K562 (cell line): ENCODE data around the gene LCTL. TPM values are rescaled to one million over a fixed set of nuclear protein-coding genes. Genes with fewer than 3 reads are reported as not detected.

Source experiments
- ATAC-seq: fragments of 200-7000 bp; cut with Tn5 transposase; 3 replicates; pipeline ENCODE4 v1.9.1; 2020; ENCODE audit warnings: moderate library complexity
- BruUV-seq: library from RNA; stranded (reverse); fragments of 400-500 nt; replicated peaks from 2 replicates; lab custom pipeline; 2021; lab: Mats Ljungman, UMichigan
- CTCF ChIA-PET: fragments of 300-600 bp; formaldehyde crosslinking; extraction: SDS; loops from one replicate; lab custom pipeline; 2021; ENCODE audit warnings: low intra/inter-chr PET ratio; lab: Yijun Ruan, JAX
- POLR2A ChIA-PET: fragments of 300-600, 350-650 bp; sonication (Branson Sonifier 250); formaldehyde crosslinking; extraction: SDS; loops from one replicate; lab custom pipeline; 2021; ENCODE audit warnings: antibody characterized with exemption, inconsistent platforms; lab: Yijun Ruan, JAX
- DNase-seq, 4 experiments: peaks; one replicate each; pipeline versions ENCODE4 v3.0.0 to v3.0.0-alpha.2; 2011 to 2018; ENCODE audit warnings: low spot score in 3 of 4, mixed read lengths in 3 of 4; ENCODE audit errors: extremely low read depth in 1 of 4
- FAIRE-seq: peaks from 2 replicates; lab custom pipeline; 2011; peaks lifted over from hg19 to GRCh38; lab: Jason Lieb, UNC
- H2AFZ ChIP-seq: 2 replicates; pipeline ENCODE4 v1.6.0; 2011; ENCODE audit warnings: low read depth, low read length, control low read depth, inconsistent platforms
- H3K27ac ChIP-seq: fragments of 200-600 bp; 3 replicates; pipeline ENCODE4 v1.8.0; 2011; ENCODE audit warnings: low read depth, mild to moderate bottlenecking, control low read depth, inconsistent platforms, low read length, moderate library complexity, mixed read lengths; ENCODE audit errors: extremely low read depth
- H3K27me3 ChIP-seq, 2 experiments: fragments of 300-600 bp in 1 of 2; 2 replicates in 1 of 2; 3 replicates in 1 of 2; pipeline versions ENCODE4 v1.6.0 to v1.8.0; 2011; ENCODE audit warnings: inconsistent platforms in 2 of 2, low read length in 2 of 2, mild to moderate bottlenecking in 1 of 2, mixed read lengths in 1 of 2, moderate library complexity in 1 of 2; ENCODE audit not compliant: control insufficient read depth in 2 of 2, insufficient read depth in 2 of 2
- H3K36me3 ChIP-seq: fragments of 300-600 bp; 3 replicates; pipeline ENCODE4 v1.8.0; 2011; ENCODE audit warnings: mild to moderate bottlenecking, low read length, inconsistent platforms; ENCODE audit not compliant: control insufficient read depth, insufficient read depth
- H3K4me1 ChIP-seq, 2 experiments: fragments of 200-600 bp in 1 of 2; replicated peaks in 1 of 2; 2 replicates in 1 of 2; 3 replicates in 1 of 2; pipeline versions ENCODE4 v1.5.1 to v1.8.0; 2011; ENCODE audit warnings: inconsistent platforms in 2 of 2, low read length in 2 of 2, mild to moderate bottlenecking in 1 of 2, mixed read lengths in 1 of 2, moderate library complexity in 1 of 2; ENCODE audit not compliant: control insufficient read depth in 2 of 2, insufficient read depth in 2 of 2
- H3K4me2 ChIP-seq: 2 replicates; pipeline ENCODE4 v1.6.1; 2011; ENCODE audit warnings: low read length, control low read depth, inconsistent platforms, mixed read lengths; ENCODE audit not compliant: insufficient read depth
- H3K4me3 ChIP-seq: fragments of 200-600 bp; sonication (generic), shearing (Covaris generic); 2 replicates; pipeline ENCODE4 v1.5.1; 2016; ENCODE audit warnings: control low read depth, inconsistent platforms
- H3K79me2 ChIP-seq: fragments of 200-600 bp; 3 replicates; pipeline ENCODE4 v1.8.0; 2011; ENCODE audit warnings: low read length, inconsistent platforms; ENCODE audit not compliant: control insufficient read depth, insufficient read depth
- H3K9ac ChIP-seq, 2 experiments: 2 replicates each; pipeline versions ENCODE4 v1.6.0 to v1.6.1; 2011; ENCODE audit warnings: low read depth in 2 of 2, low read length in 2 of 2, control low read depth in 1 of 2, inconsistent platforms in 1 of 2, mild to moderate bottlenecking in 1 of 2, mixed read lengths in 1 of 2; ENCODE audit not compliant: insufficient read depth in 1 of 2
- H3K9me1 ChIP-seq: one replicate; pipeline ENCODE4 v1.6.0; 2011; ENCODE audit warnings: inconsistent platforms, mild to moderate bottlenecking, low read length, moderate library complexity; ENCODE audit not compliant: control insufficient read depth, insufficient read depth
- H3K9me3 ChIP-seq: replicated peaks from 2 replicates; pipeline ENCODE4 v1.5.1; 2011; ENCODE audit warnings: low read depth, low read length, inconsistent platforms; ENCODE audit not compliant: control insufficient read depth, insufficient read depth
- H4K20me1 ChIP-seq: replicated peaks from 2 replicates; pipeline ENCODE4 v1.6.1; 2011; ENCODE audit warnings: low read length, inconsistent platforms, mixed read lengths; ENCODE audit not compliant: control insufficient read depth, insufficient read depth
- ARID1B ChIP-seq: fragments of 450-650 bp; IDR thresholded peaks from 2 replicates; pipeline ENCODE4 v1.6.1; 2016; ENCODE audit warnings: antibody characterized with exemption, mild to moderate bottlenecking, inconsistent platforms
- CBFA2T3 ChIP-seq: fragments of 450-650 bp; IDR thresholded peaks from 2 replicates; pipeline ENCODE4 v1.6.1; 2017
- DPF2 ChIP-seq: fragments of 450-650 bp; IDR thresholded peaks from 2 replicates; pipeline ENCODE4 v1.6.1; 2016
- ELF4 ChIP-seq: fragments of 450-650 bp; formaldehyde crosslinking; IDR thresholded peaks from 2 replicates; pipeline ENCODE4 v1.4.0; 2022; ENCODE audit warnings: missing genetic modification characterization
- HCFC1 ChIP-seq: IDR thresholded peaks from 2 replicates; pipeline ENCODE4 v1.6.1; 2012; ENCODE audit warnings: low read depth, low read length, improper control_type of control experiment
- HNRNPL ChIP-seq: fragments of 200-400 bp; formaldehyde crosslinking; IDR thresholded peaks from 2 replicates; pipeline ENCODE4 v1.6.1; 2017; ENCODE audit warnings: low read depth, mild to moderate bottlenecking, low read length
- JUND ChIP-seq, 2 experiments: IDR thresholded peaks; 2 replicates in 1 of 2; 3 replicates in 1 of 2; pipeline ENCODE4 v1.6.1; 2011; ENCODE audit warnings: borderline replicate concordance in 2 of 2, low read depth in 2 of 2, low read length in 2 of 2, improper control_type of control experiment in 1 of 2, missing biosample characterization in 1 of 2, missing genetic modification characterization in 1 of 2, missing genetic modification reagents in 1 of 2
- KDM5B ChIP-seq: fragments of 200-600 bp; sonication (generic); IDR thresholded peaks from 2 replicates; pipeline ENCODE4 v1.6.1; 2012; ENCODE audit warnings: low read depth, mild to moderate bottlenecking, moderate library complexity, low read length, control low read depth, inconsistent platforms; ENCODE audit not compliant: insufficient replicate concordance
- NUFIP1 ChIP-seq: fragments of 450-650 bp; IDR thresholded peaks from 2 replicates; pipeline ENCODE4 v1.6.1; 2018; ENCODE audit not compliant: partially characterized antibody
- PHTF2 ChIP-seq: fragments of 250-450 bp; sonication (Bioruptor Pico); IDR thresholded peaks from 2 replicates; pipeline ENCODE4 v1.5.0; 2021; ENCODE audit warnings: mild to moderate bottlenecking
- RFX7 ChIP-seq: fragments of 250-450 bp; sonication (Bioruptor Pico); IDR thresholded peaks from 2 replicates; pipeline ENCODE4 v1.5.1; 2021; ENCODE audit warnings: mild to moderate bottlenecking
- SMARCA4 ChIP-seq: fragments of 450-650 bp; IDR thresholded peaks from 2 replicates; pipeline ENCODE4 v1.6.1; 2016
- TBP ChIP-seq: optimal IDR thresholded peaks from 2 replicates; pipeline ENCODE3; 2011; ENCODE audit warnings: low read depth, low read length, improper control_type of control experiment
- TFAM ChIP-seq: fragments of 250-450 bp; sonication (Bioruptor Pico); conservative IDR thresholded peaks from 2 replicates; pipeline ENCODE4 v1.5.0; 2021; ENCODE audit warnings: mild to moderate bottlenecking, moderate library complexity
- WGBS: fragments of 100-300 bp; shearing (Covaris generic); methylation state at CpG from one replicate; pipeline ENCODE4 v1.1.6; 2016; ENCODE audit warnings: low coverage, mixed read lengths; ENCODE audit not compliant: insufficient coverage; ENCODE audit errors: missing lambda C conversion rate; 5-methylcytosine and 5-hydroxymethylcytosine counted together
- in situ Hi-C: fragments of 300-500 bp; cut with MboI; formaldehyde crosslinking; loops from 4 replicates; pipeline ENCODE4 v1.15.0; 2018; ENCODE audit warnings: inconsistent platforms, mixed read lengths
- intact Hi-C: fragments of 100-400 bp; cut with micrococcal nuclease; formaldehyde crosslinking; loops from 2 replicates; pipeline ENCODE4 v1.14.2; 2022
- polyA plus RNA-seq, 8 experiments: library from polyadenylated mRNA; depleted of rRNA in 4 of 8; stranded (reverse) in 5 of 8; unstranded in 3 of 8; fragments of >200 nt; fragmentation: Nextera tagmentation in 2 of 8; fragmentation: Illumina TruSeq in 1 of 8; extraction: Ambion mirVana in 2 of 8; extraction: Trizol in 1 of 8; gene quantifications; 2 replicates each; pipeline versions ENCODE4 v1.2.1 to v1.2.3, GENCODE V29; 2011 to 2014; ENCODE audit warnings: inconsistent platforms in 1 of 8, missing spikeins in 1 of 8
- total RNA-seq, 7 experiments: library from RNA; depleted of rRNA in 6 of 7; stranded (reverse); fragments of >200 nt in 6 of 7; fragmentation: Illumina TruSeq in 2 of 7; extraction: Trizol in 2 of 7; gene quantifications; 2 replicates each; pipeline versions ENCODE4 v1.2.1 to v1.2.3, GENCODE V29; 2011 to 2021; ENCODE audit warnings: low replicate concordance in 1 of 7
- TF ChIP-seq, protein P1 (sequence below): sonication (generic); formaldehyde crosslinking; IDR thresholded peaks from 2 replicates; pipeline ENCODE4 v1.8.1; 2023; ENCODE audit warnings: mild to moderate bottlenecking, missing genetic modification reagents

The LCTL gene
- total and polyA plus RNA-seq, 9 of the 15 experiments (the other 6 are each of a cell fraction or from before 2014, with no cell fraction given) = 0.08 to 0.31 (median 0.17) TPM; not detected in 6

DNA sequence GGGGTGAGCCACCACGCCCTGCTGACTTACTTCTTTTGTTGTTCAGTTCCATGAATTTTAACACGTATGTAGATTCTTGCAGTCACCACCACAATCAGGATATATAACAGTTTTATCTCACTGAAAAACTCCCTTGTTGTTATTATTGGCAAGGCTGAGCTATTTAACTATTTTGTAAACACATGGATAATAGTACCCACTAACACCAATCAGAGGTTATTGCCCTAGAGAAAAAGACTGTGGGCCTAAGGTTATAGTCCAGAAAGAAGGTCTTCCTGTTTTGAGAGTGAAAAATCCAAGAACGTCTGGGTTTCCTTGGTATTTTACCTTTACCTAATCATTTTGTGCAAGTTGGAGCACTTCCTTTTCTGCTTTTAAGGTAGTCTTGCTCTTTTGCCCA is 51.2 kb downstream of the LCTL start:
- FAIRE-seq (no peak), ATAC-seq (no peak), DNase-seq (no peak)
- no peaks in the 10 kb centered on the region for H4K20me1 ChIP-seq
- 69% methylated on average over 3 of the region's 3 CpGs for WGBS
- BruUV-seq = no TSS peak
- H3K4me1 ChIP-seq = no peaks in the 10 kb centered on the region
- H3K27ac ChIP-seq = no peak overlapping the region
- intact Hi-C loops = no loop called here
- in situ Hi-C loops = no loop called here
- H3K9ac ChIP-seq = no peak overlapping the region
- H3K4me3 ChIP-seq = no peak overlapping the region
- H3K79me2 ChIP-seq = no peaks in the 10 kb centered on the region
- no peaks in the 10 kb centered on the region for H3K9me1 ChIP-seq
- H3K27me3 ChIP-seq = no peaks in the 10 kb centered on the region
- no peak overlapping the region for H3K4me2 ChIP-seq
- no peaks in the 10 kb centered on the region for H3K9me3 ChIP-seq
- no peak overlapping the region for H2AFZ ChIP-seq
- CTCF ChIA-PET = no interaction called here
- peaks cover 58% of the 10 kb centered on the region for H3K36me3 ChIP-seq
- no peak for TF ChIP-seq HCFC1
- no peak for TF ChIP-seq TBP
- POLR2A ChIA-PET = interaction anchor here (1.4 kb wide), 1 partner anchor 9 kb away, joined by 6 read pairs; the partner anchor contains the start of gene ZWILCH

DNA sequence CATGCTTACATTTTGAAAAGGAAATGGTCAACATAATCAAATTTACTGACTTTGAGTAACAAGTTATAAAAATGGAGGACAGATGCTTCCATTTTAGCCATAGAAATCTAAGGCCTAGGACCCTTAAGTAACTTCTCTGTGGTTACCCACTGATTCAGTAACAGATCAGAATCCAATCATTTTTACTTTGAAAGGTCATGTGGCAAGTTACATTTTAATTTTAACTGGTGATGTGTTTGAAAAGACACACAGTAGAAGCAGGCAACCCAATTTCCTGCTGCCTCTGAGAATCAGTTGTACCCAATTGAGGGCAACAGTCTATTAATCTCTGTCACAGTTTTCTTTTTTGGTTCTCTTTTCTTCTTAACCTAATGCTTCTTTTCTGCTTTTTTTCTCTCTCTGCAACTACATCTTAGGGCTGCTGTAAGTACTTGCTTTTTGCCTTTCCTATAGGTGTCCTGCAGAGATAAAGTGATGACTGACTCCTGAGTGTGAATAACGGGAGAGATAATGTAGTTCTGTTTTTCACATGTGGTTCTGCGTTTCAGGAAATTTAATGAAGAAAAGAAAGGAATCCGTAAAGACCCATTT is 57.4 kb downstream of the LCTL start:
- Histone ChIP-seq H3K79me2 (peaks cover 54% of the 10 kb centered on the region), H3K27ac (no peak overlapping the region), H3K4me1 (peaks cover 8 to 17% of the 10 kb centered on the region in 2 experiments), H3K9ac (no peak overlapping the region), H4K20me1 (peaks cover 10% of the 10 kb centered on the region), H3K36me3 (peaks cover 24% of the 10 kb centered on the region), H3K9me3 (no peaks in the 10 kb centered on the region), H3K9me1 (no peaks in the 10 kb centered on the region), H3K27me3 (no peaks in the 10 kb centered on the region), H3K4me3 (no peak overlapping the region), H2AFZ (no peak overlapping the region), H3K4me2 (no peak overlapping the region)
- ChIA-PET POLR2A (interaction anchor here (0.6 to 1.0 kb wide), 2 partner anchors 11 to 52 kb away, joined by 3 to 6 read pairs; partner anchors contain the start of gene SNAPC5), CTCF (no interaction called here)
- WGBS = 21% methylated on average over 3 of the region's 3 CpGs
- intact Hi-C loops (loop anchor here (5.0 kb wide), 1 partner anchor 59 kb away; the partner anchor contains the start of gene LCTL), in situ Hi-C loops (no loop called here)
- ATAC-seq (no peak), FAIRE-seq (no peak), DNase-seq (peak in 1 of 4 experiments; percentile 42)
- no TSS peak for BruUV-seq
- TF ChIP-seq DPF2 (peak; percentile 49), JUND (IDR thresholded peaks at IDR 0.05; ENCODE audit: borderline replicate concordance, low read depth, low read length) (peak; percentile 18; the same call in 1 of the 2 replicates), JUND (tag; IDR thresholded peaks at IDR 0.05; ENCODE audit: borderline replicate concordance, low read depth, low read length) (no peak), TFAM (CRISPR knock-in tag) (no peak), CBFA2T3 (peak; percentile 58), KDM5B (no peak), ELF4 (CRISPR knock-in tag) (no peak), PHTF2 (CRISPR knock-in tag) (no peak), HNRNPL (no peak), NUFIP1 (no peak), RFX7 (CRISPR knock-in tag) (no peak), SMARCA4 (peak; percentile 64; the same call in 1 of the 2 replicates), ARID1B (peak; percentile 68)
- TF ChIP-seq, protein P1, sequence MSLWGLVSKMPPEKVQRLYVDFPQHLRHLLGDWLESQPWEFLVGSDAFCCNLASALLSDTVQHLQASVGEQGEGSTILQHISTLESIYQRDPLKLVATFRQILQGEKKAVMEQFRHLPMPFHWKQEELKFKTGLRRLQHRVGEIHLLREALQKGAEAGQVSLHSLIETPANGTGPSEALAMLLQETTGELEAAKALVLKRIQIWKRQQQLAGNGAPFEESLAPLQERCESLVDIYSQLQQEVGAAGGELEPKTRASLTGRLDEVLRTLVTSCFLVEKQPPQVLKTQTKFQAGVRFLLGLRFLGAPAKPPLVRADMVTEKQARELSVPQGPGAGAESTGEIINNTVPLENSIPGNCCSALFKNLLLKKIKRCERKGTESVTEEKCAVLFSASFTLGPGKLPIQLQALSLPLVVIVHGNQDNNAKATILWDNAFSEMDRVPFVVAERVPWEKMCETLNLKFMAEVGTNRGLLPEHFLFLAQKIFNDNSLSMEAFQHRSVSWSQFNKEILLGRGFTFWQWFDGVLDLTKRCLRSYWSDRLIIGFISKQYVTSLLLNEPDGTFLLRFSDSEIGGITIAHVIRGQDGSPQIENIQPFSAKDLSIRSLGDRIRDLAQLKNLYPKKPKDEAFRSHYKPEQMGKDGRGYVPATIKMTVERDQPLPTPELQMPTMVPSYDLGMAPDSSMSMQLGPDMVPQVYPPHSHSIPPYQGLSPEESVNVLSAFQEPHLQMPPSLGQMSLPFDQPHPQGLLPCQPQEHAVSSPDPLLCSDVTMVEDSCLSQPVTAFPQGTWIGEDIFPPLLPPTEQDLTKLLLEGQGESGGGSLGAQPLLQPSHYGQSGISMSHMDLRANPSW (CRISPR knock-in tag) = no peak
